SW480 (cell line): Measurements from ENCODE around the gene PRR29.

ENCODE experiments used
- DNase-seq: peaks from one replicate; pipeline ENCODE4 v3.0.0-alpha.2; 2016; ENCODE audit warnings: low spot score

Gene PRR29

GRCh38 chr17:64042700-64043485, 44.7 kb downstream of the PRR29 start:
- DNase-seq, result no peak

GRCh38 chr17:64045176-64045575, 47.0 kb downstream of the PRR29 start:
- no peak for DNase-seq

- no peak for DNase-seq
Observed at GRCh38 chr17:64048805-64049204, 50.7 kb downstream of the PRR29 start.

- no peak for DNase-seq
Observed at GRCh38 chr17:64051153-64051552, 53.0 kb downstream of the PRR29 start.

- DNase-seq, result no peak
Observed at GRCh38 chr17:64053101-64053500, 55.0 kb downstream of the PRR29 start.
